SK-N-MC (cell line): Measurements from ENCODE around the gene AGAP1.

Source experiments
- DNase-seq: peaks from one replicate; pipeline ENCODE4 v3.0.0-alpha.2; 2011; ENCODE audit warnings: low read depth, low spot score
- H3K27ac ChIP-seq: fragments of 200-600 bp; sonication (generic); 2 replicates; pipeline ENCODE4 v1.5.1; 2016; ENCODE audit warnings: mixed run types
- H3K36me3 ChIP-seq: fragments of 200-600 bp; sonication (generic); 2 replicates; pipeline ENCODE4 v1.6.1; 2017; ENCODE audit warnings: antibody characterized with exemption, low read length, mixed read lengths; ENCODE audit not compliant: insufficient read depth
- H3K4me3 ChIP-seq: fragments of 200-600 bp; sonication (generic); 2 replicates; pipeline ENCODE4 v1.5.1; 2016
- H3K9ac ChIP-seq: fragments of 200-600 bp; sonication (generic); 2 replicates; pipeline ENCODE4 v1.8.0; 2017; ENCODE audit warnings: mixed run types, mixed read lengths; ENCODE audit not compliant: insufficient read length
- H3K9me3 ChIP-seq: fragments of 200-600 bp; sonication (generic); 2 replicates; pipeline ENCODE4 v1.6.1; 2017; ENCODE audit warnings: low read depth, mild to moderate bottlenecking, antibody characterized with exemption, low read length, moderate library complexity, mixed read lengths
- EZH2 ChIP-seq: fragments of 200-600 bp; sonication (generic); IDR thresholded peaks from one replicate; pipeline ENCODE4 v1.6.1; 2017; ENCODE audit warnings: antibody characterized with exemption
- FOXP2 ChIP-seq: optimal IDR thresholded peaks from 2 replicates; pipeline ENCODE3; 2011; ENCODE audit warnings: mild to moderate bottlenecking, moderate library complexity; ENCODE audit not compliant: insufficient read depth; ENCODE audit errors: extremely low read length, control extremely low read depth
- POLR2AphosphoS5 ChIP-seq: IDR thresholded peaks from 2 replicates; pipeline ENCODE4 v1.6.1; 2012; ENCODE audit warnings: mild to moderate bottlenecking, low read depth, low read length, borderline replicate concordance

AGAP1 gene

DNA sequence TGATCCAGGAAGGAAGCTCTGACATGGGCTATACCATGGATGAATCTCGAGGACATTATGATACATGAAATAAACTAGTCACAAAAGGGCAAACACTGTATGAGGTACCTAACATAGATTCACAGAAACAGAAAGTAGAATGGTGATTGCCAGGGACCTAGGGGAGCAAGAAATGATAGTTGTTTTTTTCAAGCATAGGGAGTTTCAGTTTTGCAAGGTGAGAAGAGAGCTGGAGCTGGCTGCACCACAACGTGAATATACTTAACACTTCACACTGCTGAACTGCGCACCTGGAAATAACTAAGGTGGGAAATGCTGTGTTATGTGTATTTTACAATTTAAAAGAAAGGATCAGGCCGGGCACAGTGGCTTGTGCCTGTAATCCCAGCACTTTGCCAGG is 13.2 kb upstream of the AGAP1 start:
- no peak for DNase-seq
- H3K9ac ChIP-seq = no peak overlapping the region

GRCh38 chr2:235483313-235483712 is 10.5 kb upstream of the AGAP1 start:
- Histone ChIP-seq H3K9ac (no peak overlapping the region), H3K4me3 (no peak overlapping the region), H3K9me3 (no peaks in the 10 kb centered on the region), H3K36me3 (no peaks in the 10 kb centered on the region), H3K27ac (no peak overlapping the region)
- no peak for TF ChIP-seq FOXP2
- no peak for TF ChIP-seq EZH2
- no peak for TF ChIP-seq POLR2AphosphoS5
- no peak for DNase-seq

More for the DNA sequence above, 13.2 kb upstream of the AGAP1 start:
- no peaks in the 10 kb centered on the region for H3K36me3 ChIP-seq
- H3K27ac ChIP-seq = no peak overlapping the region
- TF ChIP-seq POLR2AphosphoS5 (no peak), EZH2 (no peak), FOXP2 (no peak)
- H3K4me3 ChIP-seq = no peak overlapping the region
- H3K9me3 ChIP-seq = no peaks in the 10 kb centered on the region

- no peak for TF ChIP-seq FOXP2
- no peak for TF ChIP-seq POLR2AphosphoS5
- TF ChIP-seq EZH2 = no peak
- no peak for DNase-seq
- H3K4me3 ChIP-seq = no peak overlapping the region
- no peaks in the 10 kb centered on the region for H3K9me3 ChIP-seq
- no peak overlapping the region for H3K9ac ChIP-seq
- H3K27ac ChIP-seq = no peak overlapping the region
- no peaks in the 10 kb centered on the region for H3K36me3 ChIP-seq
These were observed 8.5 kb upstream of the AGAP1 start for GRCh38 chr2:235485362-235485761.

- no peaks in the 10 kb centered on the region for H3K36me3 ChIP-seq
- no peak overlapping the region for H3K9ac ChIP-seq
- TF ChIP-seq FOXP2 (no peak), EZH2 (no peak), POLR2AphosphoS5 (no peak)
- no peak overlapping the region for H3K4me3 ChIP-seq
- no peaks in the 10 kb centered on the region for H3K9me3 ChIP-seq
- DNase-seq = no peak
- H3K27ac ChIP-seq = no peak overlapping the region
These were observed 7.1 kb upstream of the AGAP1 start for GRCh38 chr2:235486729-235487128.

DNA sequence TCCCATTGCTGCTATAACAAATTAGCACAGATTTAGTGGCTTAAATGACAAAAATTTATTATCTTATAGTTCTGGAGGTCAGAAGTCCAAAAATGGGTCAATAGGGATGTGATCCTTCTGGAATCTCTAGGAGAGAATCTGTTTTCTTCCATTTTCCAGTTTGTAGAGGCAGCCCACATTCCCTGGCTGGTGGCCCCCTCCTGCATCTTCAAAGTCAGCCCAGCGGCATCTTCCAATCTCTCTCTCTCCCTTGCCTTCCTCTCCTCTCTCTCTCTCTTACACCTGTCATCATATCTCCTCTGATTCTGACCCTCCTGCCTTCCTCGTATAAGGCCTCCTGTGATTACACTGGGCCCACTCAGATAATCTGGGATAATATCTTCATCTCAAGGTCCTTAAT is 3.9 kb upstream of the AGAP1 start:
- H3K36me3 ChIP-seq = no peaks in the 10 kb centered on the region
- H3K9me3 ChIP-seq = no peaks in the 10 kb centered on the region
- TF ChIP-seq EZH2 (no peak), POLR2AphosphoS5 (no peak), FOXP2 (no peak)
- no peak for DNase-seq
- no peak overlapping the region for H3K4me3 ChIP-seq
- H3K9ac ChIP-seq = no peak overlapping the region
- no peak overlapping the region for H3K27ac ChIP-seq

DNA sequence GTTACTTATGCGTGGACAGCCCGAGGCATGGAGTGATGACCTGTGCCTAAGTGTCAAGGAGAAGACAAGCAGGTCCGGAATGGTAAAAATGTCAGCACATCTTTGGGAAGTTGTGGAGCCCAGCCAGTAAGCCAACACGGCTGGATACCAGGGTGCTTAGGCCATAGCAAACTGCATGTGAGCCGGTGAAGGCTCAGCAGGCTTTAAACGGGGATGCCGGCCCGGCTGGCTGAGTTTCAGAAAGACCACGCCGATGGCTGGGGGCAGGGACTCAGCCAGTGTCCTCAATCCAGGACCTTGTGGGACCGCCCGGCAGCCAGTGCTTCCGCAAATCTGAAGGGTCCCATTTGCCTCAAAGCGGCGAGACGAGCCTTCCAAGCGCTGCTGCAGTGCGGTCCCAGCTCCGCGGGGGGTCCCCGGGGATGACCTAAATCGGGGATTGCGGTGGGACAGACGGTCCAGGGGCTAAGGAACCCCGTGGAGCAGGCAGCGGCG is 946 bp upstream of the AGAP1 start:
- no peak for TF ChIP-seq FOXP2
- TF ChIP-seq POLR2AphosphoS5 = no peak
- TF ChIP-seq EZH2 = no peak
- H3K9me3 ChIP-seq = no peaks in the 10 kb centered on the region
- H3K36me3 ChIP-seq = no peaks in the 10 kb centered on the region
- no peak for DNase-seq
- H3K27ac ChIP-seq = no peak overlapping the region
- no peak overlapping the region for H3K9ac ChIP-seq
- no peak overlapping the region for H3K4me3 ChIP-seq

- Histone ChIP-seq H3K9me3 (no peaks in the 10 kb centered on the region), H3K9ac (peak overlapping the region; percentile 27), H3K36me3 (no peaks in the 10 kb centered on the region), H3K4me3 (peak overlapping the region; percentile 70), H3K27ac (no peak overlapping the region)
- DNase-seq = no peak
- no peak for TF ChIP-seq FOXP2
- TF ChIP-seq POLR2AphosphoS5 = no peak
- no peak for TF ChIP-seq EZH2
These were observed 455 bp upstream of the AGAP1 start for GRCh38 chr2:235493402-235493774.

- H3K9ac ChIP-seq = peak overlapping the region; percentile 77
- H3K4me3 ChIP-seq = peak overlapping the region; percentile 82
- H3K9me3 ChIP-seq = no peaks in the 10 kb centered on the region
- TF ChIP-seq POLR2AphosphoS5 = no peak
- no peak for TF ChIP-seq FOXP2
- no peak for TF ChIP-seq EZH2
- H3K27ac ChIP-seq = no peak overlapping the region
- no peak for DNase-seq
- H3K36me3 ChIP-seq = no peaks in the 10 kb centered on the region
These were observed 1.0 kb downstream of the AGAP1 start for GRCh38 chr2:235494716-235495372.

DNA sequence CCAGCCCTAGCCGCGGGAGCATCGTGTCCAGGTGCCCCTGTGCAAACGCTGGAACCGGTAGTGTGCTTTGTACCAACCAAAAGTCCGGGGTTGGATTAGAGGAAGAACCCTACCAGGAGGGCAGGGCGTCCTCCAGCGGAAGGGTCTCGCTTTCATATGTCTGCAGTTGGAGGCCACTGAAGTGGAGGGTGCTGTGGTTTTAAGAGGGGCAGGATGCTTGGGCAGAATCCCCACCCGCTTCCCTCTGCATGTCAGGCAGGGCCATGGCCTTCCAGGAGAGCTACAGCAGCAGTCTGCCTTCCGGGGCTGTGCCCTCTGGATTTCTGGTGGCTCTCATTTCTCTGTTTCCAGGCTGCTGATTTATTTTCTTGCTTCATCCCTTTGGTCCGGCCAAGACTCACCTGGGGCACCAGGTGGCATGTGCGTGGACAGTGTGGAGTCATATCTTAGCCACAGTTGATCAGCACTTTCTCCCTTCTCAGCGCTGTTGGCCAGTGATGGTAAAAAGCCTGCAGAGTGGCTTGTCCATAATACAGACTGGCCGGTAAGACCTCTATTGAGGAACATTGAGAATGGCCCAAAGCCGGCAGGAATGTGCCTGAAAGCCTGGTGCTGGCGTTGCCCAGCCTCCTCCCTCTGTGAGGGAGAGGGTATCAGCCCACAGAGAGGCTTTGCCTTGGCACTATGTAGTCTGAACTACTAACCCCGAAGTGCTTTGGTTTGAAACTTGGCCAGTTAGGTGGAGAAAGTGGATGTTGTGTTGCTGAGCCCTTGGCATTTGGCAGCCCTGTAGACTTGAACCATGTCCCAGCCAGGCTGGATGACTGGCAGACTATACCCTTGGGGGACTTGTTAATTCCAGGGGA is 1.8 kb downstream of the AGAP1 start:
- TF ChIP-seq EZH2 = no peak
- TF ChIP-seq POLR2AphosphoS5 = no peak
- TF ChIP-seq FOXP2 = no peak
- Histone ChIP-seq H3K9ac (peak overlapping the region; percentile 77), H3K27ac (no peak overlapping the region), H3K36me3 (no peaks in the 10 kb centered on the region), H3K9me3 (no peaks in the 10 kb centered on the region), H3K4me3 (peak overlapping the region; percentile 82)
- no peak for DNase-seq
